ENCODE data around the gene MYH6.

MYH6 gene

GRCh38 chr14:23377573-23378563 lies 30.2 kb downstream of the MYH6 start:
- Histone ChIP-seq H3K27me3 (ENCODE audit: insufficient read depth, poor library complexity, severe bottlenecking) (no peaks in the 10 kb centered on the region), H3K27ac (replicated peaks) (no peak overlapping the region), H3K4me3 (replicated peaks; ENCODE audit: insufficient read depth, low read length) (no peak overlapping the region)

GRCh38 chr14:23377198-23377550 lies 30.9 kb downstream of the MYH6 start:
- Histone ChIP-seq H3K27ac (replicated peaks) (no peak overlapping the region), H3K27me3 (ENCODE audit: insufficient read depth, poor library complexity, severe bottlenecking) (no peaks in the 10 kb centered on the region), H3K4me3 (replicated peaks; ENCODE audit: insufficient read depth, low read length) (no peak overlapping the region)
- DNase-seq (ENCODE audit: low read depth in 1 of 2, low spot score in 1 of 2), result no peak
- TF ChIP-seq, protein P1, sequence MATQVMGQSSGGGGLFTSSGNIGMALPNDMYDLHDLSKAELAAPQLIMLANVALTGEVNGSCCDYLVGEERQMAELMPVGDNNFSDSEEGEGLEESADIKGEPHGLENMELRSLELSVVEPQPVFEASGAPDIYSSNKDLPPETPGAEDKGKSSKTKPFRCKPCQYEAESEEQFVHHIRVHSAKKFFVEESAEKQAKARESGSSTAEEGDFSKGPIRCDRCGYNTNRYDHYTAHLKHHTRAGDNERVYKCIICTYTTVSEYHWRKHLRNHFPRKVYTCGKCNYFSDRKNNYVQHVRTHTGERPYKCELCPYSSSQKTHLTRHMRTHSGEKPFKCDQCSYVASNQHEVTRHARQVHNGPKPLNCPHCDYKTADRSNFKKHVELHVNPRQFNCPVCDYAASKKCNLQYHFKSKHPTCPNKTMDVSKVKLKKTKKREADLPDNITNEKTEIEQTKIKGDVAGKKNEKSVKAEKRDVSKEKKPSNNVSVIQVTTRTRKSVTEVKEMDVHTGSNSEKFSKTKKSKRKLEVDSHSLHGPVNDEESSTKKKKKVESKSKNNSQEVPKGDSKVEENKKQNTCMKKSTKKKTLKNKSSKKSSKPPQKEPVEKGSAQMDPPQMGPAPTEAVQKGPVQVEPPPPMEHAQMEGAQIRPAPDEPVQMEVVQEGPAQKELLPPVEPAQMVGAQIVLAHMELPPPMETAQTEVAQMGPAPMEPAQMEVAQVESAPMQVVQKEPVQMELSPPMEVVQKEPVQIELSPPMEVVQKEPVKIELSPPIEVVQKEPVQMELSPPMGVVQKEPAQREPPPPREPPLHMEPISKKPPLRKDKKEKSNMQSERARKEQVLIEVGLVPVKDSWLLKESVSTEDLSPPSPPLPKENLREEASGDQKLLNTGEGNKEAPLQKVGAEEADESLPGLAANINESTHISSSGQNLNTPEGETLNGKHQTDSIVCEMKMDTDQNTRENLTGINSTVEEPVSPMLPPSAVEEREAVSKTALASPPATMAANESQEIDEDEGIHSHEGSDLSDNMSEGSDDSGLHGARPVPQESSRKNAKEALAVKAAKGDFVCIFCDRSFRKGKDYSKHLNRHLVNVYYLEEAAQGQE (IDR thresholded peaks at IDR 0.05; ENCODE audit: insufficient replicate concordance, low read depth), result no peak
- TF ChIP-seq POLR2AphosphoS5 (IDR thresholded peaks at IDR 0.05; ENCODE audit: low read depth) (no peak), SPI1 (IDR thresholded peaks at IDR 0.05; ENCODE audit: borderline replicate concordance, low read depth) (no peak), GABPA (IDR thresholded peaks at IDR 0.05; ENCODE audit: low read depth) (no peak)
- TF ChIP-seq, protein P2, sequence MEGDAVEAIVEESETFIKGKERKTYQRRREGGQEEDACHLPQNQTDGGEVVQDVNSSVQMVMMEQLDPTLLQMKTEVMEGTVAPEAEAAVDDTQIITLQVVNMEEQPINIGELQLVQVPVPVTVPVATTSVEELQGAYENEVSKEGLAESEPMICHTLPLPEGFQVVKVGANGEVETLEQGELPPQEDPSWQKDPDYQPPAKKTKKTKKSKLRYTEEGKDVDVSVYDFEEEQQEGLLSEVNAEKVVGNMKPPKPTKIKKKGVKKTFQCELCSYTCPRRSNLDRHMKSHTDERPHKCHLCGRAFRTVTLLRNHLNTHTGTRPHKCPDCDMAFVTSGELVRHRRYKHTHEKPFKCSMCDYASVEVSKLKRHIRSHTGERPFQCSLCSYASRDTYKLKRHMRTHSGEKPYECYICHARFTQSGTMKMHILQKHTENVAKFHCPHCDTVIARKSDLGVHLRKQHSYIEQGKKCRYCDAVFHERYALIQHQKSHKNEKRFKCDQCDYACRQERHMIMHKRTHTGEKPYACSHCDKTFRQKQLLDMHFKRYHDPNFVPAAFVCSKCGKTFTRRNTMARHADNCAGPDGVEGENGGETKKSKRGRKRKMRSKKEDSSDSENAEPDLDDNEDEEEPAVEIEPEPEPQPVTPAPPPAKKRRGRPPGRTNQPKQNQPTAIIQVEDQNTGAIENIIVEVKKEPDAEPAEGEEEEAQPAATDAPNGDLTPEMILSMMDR (IDR thresholded peaks at IDR 0.05; ENCODE audit: insufficient read depth, low read length), result no peak

More at GRCh38 chr14:23377573-23378563, 30.2 kb downstream of the MYH6 start:
- TF ChIP-seq, protein P2 (IDR thresholded peaks at IDR 0.05; ENCODE audit: insufficient read depth, low read length), result no peak
- TF ChIP-seq GABPA (IDR thresholded peaks at IDR 0.05; ENCODE audit: low read depth) (no peak), SPI1 (IDR thresholded peaks at IDR 0.05; ENCODE audit: borderline replicate concordance, low read depth) (no peak), POLR2AphosphoS5 (IDR thresholded peaks at IDR 0.05; ENCODE audit: low read depth) (no peak)
- TF ChIP-seq, protein P1 (IDR thresholded peaks at IDR 0.05; ENCODE audit: insufficient replicate concordance, low read depth), result no peak
- no peak for DNase-seq (ENCODE audit: low read depth in 1 of 2, low spot score in 1 of 2)

GRCh38 chr14:23376482-23377197 lies 31.4 kb downstream of the MYH6 start, which contains the start of gene CMTM5:
CMTM5 (plus strand) TSS chr14:23377046; CDS start chr14:23377252, 206 bp downstream.
- Histone ChIP-seq H3K4me3 (replicated peaks; ENCODE audit: insufficient read depth, low read length) (no peak within 1 kb of the TSS), H3K27me3 (ENCODE audit: insufficient read depth, poor library complexity, severe bottlenecking) (no peaks in the 10 kb centered on the region), H3K27ac (replicated peaks) (no peak within 1 kb of the TSS)
- TF ChIP-seq, protein P1 (IDR thresholded peaks at IDR 0.05; ENCODE audit: insufficient replicate concordance, low read depth), result no peak
- TF ChIP-seq POLR2AphosphoS5 (IDR thresholded peaks at IDR 0.05; ENCODE audit: low read depth) (no peak), GABPA (IDR thresholded peaks at IDR 0.05; ENCODE audit: low read depth) (no peak), SPI1 (IDR thresholded peaks at IDR 0.05; ENCODE audit: borderline replicate concordance, low read depth) (no peak)
- TF ChIP-seq, protein P2 (IDR thresholded peaks at IDR 0.05; ENCODE audit: insufficient read depth, low read length), result no peak
- no peak for DNase-seq (ENCODE audit: low read depth in 1 of 2, low spot score in 1 of 2)

Data from HL-60 (cell line).